LNCAP (cell line): Measurements from ENCODE around the gene CTDSP2.

Experiments used
- CTCF ChIP-seq: fragments of 450-650 bp; IDR thresholded peaks from 2 replicates; pipeline ENCODE4 v1.5.1; 2017; ENCODE audit warnings: mild to moderate bottlenecking

The CTDSP2 gene

GRCh38 chr12:57891542-57892228, 45.2 kb upstream of the CTDSP2 start:
- TF ChIP-seq CTCF = no peak

DNA sequence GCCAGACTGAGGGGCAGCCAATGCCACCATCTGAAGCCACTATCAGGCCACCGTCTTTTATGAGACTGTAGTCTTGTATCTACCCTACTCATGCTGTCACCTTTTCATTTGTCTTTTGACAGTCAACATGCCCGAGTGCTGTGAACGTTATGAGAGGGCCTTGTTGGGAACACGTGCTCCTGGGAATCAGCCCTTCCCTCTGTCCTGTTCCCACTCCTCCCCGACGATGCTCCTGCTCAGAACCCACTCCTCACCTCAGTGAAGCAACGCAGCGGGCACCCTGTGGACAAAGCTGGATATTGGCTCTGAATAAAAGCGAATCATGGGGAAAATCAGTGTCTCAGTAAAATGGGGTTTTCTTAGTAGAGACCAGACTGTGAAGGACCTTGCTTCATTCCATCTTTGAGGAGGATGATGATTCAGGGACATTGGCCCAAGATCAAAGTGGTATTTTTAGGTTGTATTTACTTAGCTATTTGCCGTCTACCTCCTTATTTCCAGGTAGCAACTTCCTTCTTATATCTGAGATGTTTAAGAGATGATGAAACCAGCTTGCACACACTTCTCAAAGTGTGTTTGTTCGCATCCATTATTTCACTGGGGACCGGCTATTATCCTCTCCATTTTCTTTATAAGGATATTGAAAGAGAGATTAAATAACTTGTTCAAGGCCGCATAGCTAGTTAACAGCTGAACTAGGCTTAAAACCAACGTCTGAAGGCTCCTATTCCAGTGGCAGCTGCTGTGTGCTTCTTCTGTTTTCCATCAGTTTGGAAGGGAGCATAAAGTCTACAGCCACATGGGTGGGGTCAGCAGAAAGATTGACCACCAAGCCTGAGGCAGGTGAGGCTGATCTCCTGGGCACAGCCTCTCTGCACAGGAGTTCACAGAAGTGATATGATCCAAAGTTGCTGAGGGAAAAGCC, 43.9 kb upstream of the CTDSP2 start:
- TF ChIP-seq CTCF = no peak

DNA sequence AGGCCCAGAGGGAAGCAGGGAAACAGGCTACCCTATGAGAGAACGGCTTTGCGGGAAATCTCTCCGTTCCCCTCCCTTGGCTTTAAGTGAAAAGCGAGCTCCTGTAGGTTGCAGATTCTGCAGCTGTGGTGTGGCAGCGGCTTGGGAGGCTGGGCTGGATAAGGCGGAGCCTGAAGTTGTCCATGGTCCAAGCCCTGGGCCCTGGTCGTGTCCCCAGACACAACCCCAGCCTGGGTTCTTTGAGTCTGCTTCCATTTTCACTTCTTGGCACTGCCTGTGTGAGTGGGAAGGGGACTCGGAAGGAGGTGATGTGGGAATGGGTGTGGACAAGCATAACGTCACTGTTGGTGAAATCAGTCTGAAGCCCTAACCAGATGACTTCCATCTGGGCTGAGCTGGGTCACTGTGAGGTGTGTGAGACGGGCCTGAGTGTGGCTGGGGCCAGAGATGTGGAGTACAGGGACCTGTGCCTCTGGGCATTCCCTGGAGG, 43.0 kb upstream of the CTDSP2 start:
- no peak for TF ChIP-seq CTCF

DNA sequence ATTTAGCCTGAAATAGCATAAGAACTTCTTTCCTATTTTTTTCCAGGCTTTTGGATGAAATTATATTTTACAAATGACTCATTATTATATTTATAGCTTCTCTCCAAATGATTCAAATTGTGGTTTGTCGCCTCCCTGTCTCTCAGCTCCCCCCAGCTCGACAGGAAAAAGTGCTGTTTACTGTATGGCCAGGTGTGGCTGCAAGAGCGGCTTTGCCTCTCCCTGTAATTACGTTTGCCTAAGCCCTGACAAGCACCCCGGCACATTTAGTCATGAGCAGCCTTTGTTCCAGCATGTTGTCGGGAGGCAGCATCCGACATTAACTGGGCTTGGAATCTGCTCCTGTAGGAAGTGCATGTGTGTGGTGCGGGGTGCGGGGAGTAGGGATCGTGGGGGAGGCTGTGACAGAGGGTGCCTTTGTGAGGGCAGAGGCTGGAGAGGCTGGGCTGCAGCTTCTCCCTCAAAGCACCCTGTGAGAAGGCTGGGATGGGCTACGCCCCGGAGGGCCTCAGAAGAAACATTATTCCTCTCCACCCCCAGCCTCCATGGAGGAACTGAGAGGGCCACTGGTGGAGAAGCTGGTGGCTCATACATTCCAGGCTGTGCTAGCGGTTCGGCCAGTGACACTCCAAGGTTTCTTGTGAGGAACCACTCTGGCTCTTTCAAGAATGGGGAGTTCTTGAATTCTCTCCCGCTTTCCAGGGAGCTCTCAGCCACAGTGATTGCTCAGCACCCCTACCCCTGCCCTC, 42.1 kb upstream of the CTDSP2 start:
- no peak for TF ChIP-seq CTCF

GRCh38 chr12:57887631-57888408, 41.3 kb upstream of the CTDSP2 start:
- TF ChIP-seq CTCF = no peak

- no peak for TF ChIP-seq CTCF
Observed at GRCh38 chr12:57886542-57886941, 40.0 kb upstream of the CTDSP2 start.

DNA sequence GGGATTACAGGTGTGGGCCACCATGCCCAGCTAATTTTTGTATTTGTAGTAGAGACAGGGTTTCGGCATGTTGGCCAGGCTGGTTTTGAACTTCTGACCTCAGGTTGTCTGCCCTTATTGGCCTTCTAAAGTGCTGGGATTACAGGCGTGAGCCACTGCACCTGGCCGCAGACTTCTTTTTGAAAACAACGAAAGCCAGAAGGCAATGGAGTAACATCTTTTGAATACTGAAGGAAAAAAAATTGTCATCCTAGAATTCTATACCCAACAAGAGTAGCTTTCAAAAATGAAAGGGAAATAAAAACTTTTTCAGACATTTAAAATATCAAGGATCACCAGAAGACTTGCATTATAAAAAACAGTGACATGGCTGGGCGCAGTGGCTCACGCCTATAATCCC, 38.7 kb upstream of the CTDSP2 start:
- TF ChIP-seq CTCF = no peak
